ENCODE data around the gene TSTD2.

- TF ChIP-seq TAF1 (IDR thresholded peaks at IDR 0.05; ENCODE audit: borderline replicate concordance, low read depth, low read length) (no peak), CTCF (IDR thresholded peaks at IDR 0.05) (no peak), MXI1 (IDR thresholded peaks at IDR 0.05; ENCODE audit: low read depth, low read length) (no peak), GATA2 (CRISPR knock-in tag; IDR thresholded peaks at IDR 0.05) (no peak), SIN3A (IDR thresholded peaks at IDR 0.05; ENCODE audit: borderline replicate concordance, low read depth, low read length) (no peak), EP300 (IDR thresholded peaks at IDR 0.05; ENCODE audit: borderline replicate concordance in 1 of 2, low read depth in 1 of 2, low read length in 1 of 2) (no peak), GABPA (IDR thresholded peaks at IDR 0.05; ENCODE audit: low read depth) (no peak), EZH2phosphoT487 (IDR thresholded peaks at IDR 0.05; ENCODE audit: borderline replicate concordance, low read depth) (no peak), SMC3 (IDR thresholded peaks at IDR 0.05; ENCODE audit: low read depth, low read length) (no peak), YY1 (IDR thresholded peaks at IDR 0.05; ENCODE audit: low read depth) (no peak), CHD2 (IDR thresholded peaks at IDR 0.05; ENCODE audit: low read length, partially characterized antibody) (no peak)
Observed at GRCh38 chr9:97623946-97624345, 9.2 kb downstream of the TSTD2 start.

All from SK-N-SH (cell line).